Amniotic epithelial cell (primary cell): ENCODE results near the gene IPO9.
A peak's percentile ranks its signal among the peaks of the same experiment; 100 is the strongest.
"Not testable (repeated sequence)": the region's sequence is repeated elsewhere in the genome, so short reads cannot be mapped to it uniquely, and the experiment has no call there.

ENCODE experiments used
- DNase-seq: peaks from one replicate; pipeline ENCODE4 v3.0.0-alpha.2; 2010; ENCODE audit warnings: low read depth

IPO9 gene

DNA sequence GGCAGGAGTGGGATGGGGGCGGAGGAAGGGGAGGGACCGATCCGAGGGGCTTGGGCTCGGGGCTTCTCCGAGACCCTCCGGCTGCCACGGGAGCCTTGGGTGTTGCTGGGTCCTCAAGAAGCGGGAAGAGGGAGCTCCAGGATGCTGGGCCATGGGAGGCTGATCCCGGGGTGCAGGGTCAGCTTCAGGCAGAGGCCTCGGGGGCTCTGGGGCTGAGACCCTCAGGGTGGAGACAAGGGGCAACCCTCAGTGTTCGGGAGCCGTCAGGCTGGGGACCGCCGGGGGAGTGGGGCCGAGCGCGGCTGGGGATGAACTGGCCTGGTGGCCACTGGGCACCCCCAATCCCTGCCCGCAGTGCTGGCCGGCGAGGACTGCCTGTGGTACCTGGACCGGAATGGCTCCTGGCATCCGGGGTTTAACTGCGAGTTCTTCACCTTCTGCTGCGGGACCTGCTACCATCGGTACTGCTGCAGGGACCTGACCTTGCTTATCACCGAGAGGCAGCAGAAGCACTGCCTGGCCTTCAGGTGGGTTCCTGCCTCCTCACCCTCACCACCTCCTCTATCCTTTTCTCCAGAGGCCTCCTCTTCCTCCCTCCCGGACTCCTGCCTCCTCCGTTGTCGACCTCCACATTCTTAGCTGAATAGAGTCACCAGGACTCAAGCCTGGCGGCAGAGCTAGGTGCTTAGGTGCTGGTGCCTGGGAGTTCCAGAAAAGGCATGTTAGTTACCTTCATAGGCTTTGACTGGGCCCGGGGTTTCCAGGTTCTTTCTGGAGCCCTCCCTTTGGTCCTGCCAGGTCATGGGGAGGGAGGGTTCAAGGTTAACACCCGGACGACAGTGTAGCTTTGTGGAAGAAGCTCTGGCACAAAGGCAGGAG, 60.4 kb downstream of the IPO9 start:
- DNase-seq, result no peak

DNA sequence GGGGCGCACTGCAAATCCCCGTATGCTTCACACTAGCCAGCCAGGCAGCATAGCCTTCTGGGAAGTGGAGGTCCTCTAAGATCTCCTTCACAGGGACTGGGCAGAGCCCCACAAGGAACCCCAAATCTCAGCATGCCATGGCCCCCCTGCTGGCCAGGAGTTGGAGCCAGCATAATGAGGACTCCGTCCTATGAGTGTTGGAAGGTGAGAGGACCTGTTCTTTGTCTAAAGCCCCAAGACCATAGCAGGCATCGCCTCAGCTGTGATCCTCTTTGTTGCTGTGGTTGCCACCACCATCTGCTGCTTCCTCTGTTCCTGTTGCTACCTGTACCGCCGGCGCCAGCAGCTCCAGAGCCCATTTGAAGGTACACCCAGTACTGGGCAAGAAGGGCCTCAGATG, 61.3 kb downstream of the IPO9 start:
- DNase-seq, result no peak

DNA sequence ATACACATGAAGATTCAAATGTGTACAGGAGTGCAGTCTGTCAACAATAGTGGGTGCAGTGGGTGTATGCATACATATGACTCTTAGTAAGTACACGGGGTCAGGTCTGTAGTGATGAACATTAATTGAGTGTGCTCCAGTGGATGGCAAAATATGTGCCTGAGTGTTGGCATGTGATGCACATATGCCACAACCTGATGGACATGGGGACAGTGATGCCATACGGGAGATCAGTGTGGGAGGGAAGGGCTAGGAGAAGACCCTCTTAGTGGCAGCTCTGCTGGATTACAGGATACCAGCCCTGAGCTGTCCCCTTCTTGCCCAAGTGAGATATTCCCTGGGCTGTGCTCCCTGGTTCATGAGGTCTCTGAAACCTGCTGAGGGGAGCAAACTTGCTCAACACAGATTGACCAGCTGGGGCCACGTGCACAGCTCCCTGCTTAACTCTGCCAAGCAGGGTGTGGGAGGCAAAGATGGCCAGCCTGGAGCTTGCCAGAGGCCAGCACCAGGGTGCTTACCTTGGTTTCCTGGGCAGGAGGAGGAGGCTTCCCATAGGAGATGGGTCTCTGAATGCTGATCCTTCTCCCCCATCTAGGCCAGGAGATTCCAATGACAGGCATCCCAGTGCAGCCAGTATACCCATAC, 62.0 kb downstream of the IPO9 start:
- DNase-seq, result no peak

DNA sequence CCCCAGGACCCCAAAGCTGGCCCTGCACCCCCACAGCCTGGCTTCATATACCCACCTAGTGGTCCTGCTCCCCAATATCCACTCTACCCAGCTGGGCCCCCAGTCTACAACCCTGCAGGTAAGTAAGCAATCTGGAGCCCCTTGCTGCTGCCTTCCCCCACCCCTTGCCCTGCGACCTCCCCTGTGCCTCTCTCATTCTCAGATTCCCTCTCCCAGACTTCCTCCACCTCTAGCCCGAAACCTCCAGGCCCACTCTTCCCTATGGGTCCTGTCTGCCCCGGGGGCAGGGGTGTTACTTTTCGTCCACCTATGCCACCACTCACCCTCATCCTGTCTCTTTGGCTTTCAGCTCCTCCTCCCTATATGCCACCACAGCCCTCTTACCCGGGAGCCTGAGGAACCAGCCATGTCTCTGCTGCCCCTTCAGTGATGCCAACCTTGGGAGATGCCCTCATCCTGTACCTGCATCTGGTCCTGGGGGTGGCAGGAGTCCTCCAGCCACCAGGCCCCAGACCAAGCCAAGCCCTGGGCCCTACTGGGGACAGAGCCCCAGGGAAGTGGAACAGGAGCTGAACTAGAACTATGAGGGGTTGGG, 62.6 kb downstream of the IPO9 start:
- DNase-seq, result no peak

DNA sequence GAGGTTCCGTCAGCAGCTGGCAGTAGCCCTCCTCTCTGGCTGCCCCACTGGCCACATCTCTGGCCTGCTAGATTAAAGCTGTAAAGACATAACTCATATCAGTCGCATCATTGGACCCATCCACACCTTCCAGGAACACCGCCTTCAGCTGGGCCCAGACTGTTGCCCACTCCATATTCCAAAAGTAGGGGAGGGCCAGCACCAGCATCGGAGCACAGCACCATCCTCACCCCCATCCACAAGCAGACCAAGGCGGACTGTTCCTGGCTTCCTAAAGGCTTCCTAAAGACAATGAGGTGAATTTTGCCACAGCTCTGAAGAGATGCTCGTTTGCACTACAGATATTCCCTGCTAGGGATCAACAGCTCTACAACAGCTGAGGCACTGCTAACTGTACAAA, 63.3 kb downstream of the IPO9 start:
- no peak for DNase-seq

DNA sequence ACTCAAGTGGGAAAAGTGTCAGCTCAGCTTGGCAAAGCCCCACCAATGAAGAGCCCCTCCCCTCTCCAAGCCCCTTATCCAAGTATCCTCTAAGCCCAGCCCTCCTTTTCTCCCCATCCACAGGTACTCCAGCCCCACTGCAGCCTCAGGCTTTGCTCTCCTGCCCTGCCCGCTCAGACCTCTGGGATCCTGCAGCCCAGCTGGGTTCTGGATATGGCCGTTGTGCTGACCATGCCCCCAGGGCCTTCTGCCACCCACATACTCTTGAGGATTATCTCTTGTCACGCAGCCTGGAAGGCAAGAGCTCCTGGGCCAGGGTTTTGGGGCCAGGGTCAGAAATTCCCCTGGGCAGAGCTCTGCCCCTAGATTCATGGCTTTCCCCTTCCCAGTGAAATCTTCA, 64.5 kb downstream of the IPO9 start:
- no peak for DNase-seq

DNA sequence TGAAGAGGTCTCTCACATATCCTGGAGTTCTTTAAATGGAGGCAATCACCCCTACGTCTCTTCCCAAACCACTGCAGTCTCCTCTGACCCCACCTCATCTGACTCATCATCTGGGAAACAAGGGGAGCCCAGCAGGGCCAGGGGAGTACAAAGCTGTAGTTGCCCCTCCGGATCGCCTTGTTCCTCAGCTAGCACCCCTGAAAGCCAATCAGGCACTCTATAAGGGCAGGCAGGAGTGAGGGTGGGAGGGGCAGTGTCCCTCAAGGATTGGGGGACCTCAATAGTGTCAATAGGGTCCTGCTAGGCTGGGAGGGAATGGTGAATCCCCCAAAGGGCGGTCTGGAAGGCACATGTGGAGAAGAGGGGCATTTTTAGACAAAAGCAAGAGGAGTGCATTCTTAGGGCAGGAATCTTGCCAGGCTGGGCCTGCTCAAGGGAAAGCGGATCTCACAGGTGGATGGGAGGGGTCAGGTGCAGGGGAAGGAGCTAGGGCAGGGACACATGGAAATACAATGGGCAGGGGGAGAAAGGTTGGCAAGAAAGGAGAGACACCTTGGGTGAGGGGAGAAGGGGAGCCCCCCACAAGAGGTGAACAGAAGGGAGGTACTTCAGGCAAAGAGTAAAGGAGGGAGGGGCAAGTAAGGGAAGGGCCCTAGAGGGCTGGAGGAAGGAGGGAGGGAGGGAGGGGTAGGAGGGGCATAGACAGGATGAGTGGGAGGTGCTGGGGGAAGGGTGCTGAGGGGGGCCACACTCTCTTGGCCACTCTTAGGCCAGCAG, 65.6 kb downstream of the IPO9 start:
- no peak for DNase-seq

DNA sequence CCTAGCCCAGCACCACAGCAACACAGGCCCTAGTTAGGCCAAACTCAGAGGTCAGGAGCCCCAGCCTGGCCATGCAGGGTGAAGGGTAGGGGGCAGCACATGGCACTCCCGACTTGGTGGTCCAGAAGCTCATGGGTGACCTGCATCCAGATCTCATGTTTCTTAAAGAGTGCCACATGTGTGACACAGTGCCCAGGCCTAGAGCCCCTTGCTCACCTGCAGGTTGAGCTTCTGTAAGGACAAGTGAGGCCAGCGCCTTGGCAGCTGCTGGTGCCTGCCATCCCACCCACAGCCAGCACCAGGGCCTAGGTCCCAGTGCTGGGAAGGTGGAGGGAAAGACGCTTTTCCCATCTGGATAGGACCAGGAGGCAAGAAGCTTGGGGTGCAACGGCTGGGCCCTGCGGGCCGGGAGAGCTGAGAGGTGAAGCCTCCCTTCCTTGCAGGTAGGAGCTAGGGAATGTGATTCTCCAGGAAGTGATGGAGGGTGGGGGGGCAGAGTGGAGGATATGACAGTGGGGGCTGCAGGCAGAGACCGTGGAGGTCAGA, 66.2 kb downstream of the IPO9 start:
- DNase-seq, result no peak

DNA sequence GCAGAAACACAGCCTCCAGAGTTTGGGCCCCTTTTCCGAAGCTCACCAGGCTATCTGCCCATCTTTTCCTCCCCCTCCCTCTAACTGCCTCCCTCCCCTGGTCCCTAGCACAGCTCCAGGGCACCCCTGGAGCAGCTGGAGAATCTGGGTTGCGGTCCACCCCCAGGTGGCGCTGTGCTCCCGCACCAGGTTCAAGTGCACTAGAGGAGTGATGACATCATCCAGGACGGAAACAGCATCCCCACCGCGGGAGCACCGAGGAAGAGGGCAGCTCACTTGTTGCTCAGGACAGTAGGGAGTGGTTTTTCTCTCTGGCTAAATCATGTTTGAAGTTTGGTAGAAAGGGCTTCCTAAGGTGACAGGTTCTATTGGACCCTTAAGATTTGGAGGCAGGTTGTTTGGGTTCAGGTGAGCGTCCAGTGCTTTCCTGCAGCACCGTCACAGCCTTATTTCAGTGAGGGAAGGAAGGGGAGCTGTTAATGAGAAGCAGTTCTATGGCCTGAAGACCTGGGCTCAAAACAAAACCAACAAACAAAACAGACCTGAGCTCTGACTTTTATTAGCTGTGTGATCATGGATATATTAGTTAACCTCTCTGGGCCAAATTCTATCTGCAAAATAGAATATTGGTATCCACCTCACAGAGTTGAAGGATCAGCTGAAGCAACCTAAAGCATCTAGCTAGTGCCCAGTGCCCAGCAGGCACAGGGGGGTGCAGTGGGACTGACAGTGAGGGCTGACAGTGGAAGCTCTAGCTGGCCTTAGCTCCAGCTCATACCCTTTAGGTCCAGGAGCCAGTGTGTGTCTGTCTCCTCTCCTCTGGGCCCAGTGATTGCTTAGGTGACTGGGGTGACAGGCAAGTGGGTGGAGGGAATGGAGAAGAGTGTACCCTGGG, 67.2 kb downstream of the IPO9 start:
- peak; percentile 85 for DNase-seq

DNA sequence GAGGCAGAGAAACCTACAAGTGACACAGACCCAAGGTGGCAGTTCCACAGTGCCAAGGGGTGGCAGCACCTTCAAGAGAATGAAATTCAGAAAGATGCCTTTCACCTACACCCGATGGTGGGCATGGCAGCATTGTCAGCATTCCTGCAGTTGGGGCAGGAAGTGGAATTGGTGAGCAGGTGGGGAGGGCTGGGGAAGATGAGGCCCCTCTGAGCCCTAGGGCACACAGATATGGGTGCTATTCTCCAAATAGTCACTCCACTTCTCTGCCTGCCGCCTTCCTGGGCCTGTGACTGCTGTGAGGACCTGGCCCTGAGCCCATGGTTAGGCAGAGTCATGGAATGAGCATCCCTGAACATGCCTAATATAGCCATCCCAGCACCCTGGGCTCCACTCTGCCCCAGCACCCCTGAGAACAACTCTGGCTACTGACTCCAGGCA, 68.0 kb downstream of the IPO9 start:
- no peak for DNase-seq

DNA sequence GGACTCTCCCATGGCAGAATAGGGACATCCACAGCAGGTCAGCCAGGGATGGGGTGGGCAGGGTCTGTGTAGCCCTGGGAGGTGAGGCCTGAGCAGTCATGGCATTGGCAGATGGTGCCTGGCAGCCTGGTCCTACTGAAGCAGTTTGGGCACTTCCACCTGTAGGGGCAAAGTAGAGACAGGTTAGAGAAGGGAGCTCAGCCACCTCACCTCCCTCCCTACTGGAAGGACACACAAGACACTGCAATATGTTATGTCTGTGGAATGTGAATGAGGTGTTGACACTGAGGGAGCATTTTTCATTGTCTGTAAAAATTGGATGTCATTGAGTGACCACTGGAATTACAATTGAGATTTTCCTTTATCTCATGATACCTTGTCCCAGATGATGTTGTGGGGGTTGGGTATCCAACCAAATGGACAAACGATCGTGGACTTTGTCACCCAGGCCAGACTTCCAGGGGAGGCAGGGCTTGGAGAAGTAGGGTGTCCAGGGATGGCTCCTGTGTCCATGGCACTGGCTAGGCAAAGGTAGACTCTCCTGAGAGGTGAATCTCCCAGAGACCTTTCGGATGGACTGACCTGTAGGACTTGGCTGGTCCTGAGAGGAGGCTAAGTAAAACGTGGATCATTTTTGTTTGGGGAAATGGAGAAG, 69.4 kb downstream of the IPO9 start:
- no peak for DNase-seq

DNA sequence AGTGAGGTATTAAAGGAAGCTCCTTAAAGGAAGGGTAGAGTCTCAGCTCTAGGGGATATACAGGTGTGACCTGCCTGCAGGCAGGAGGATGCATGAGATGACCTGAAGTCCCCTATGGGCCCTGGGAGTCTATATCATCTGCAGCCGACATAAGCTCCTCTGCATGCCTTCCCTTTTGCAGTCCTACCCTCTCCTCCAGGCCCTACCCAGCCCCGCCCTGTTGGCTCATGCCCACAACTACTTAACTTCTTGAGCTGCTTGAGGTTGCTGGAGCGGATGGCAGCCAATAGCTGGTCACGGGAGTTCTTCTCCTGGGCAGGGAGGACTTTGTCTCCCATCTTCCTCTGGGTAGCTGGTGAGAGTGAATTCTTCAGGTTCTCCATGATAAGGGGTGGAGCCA, 70.0 kb downstream of the IPO9 start:
- no peak for DNase-seq

DNA sequence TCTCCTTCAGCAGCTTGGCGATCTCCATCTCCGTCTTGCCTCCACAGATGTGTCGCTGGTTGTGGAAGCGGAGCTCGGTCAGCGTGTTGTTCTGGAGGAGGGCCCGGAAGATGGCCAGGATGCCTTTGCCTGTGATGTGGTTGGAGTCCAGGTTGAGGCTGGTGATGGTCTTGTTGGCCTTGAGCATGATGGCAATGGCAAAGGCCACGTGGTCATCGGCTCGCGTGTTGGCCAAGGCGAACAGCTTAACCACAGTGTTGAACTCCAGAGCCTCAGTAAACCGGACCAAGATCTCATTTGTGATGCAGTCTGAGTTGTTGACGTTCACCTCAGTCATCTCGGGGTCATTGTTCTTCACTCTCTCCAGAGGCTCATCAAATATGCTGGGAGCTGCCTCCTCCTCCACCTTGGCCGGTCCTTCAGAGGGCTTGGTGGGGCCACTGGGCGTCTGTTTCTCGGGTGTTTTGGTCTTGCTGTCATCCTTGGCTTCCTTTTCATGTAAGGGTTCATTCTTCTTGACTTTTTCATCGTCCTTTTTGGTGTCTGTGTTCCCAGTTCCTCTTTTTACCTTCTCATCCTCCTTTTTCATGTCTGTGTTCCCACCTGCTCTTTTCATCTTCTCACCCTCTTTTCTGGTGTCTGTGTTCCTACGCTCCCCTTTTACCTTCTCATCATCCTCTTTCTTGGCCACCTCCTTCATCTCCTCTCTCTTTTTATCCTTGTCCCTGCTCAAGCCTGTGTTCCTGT, 70.9 kb downstream of the IPO9 start:
- no peak for DNase-seq

DNA sequence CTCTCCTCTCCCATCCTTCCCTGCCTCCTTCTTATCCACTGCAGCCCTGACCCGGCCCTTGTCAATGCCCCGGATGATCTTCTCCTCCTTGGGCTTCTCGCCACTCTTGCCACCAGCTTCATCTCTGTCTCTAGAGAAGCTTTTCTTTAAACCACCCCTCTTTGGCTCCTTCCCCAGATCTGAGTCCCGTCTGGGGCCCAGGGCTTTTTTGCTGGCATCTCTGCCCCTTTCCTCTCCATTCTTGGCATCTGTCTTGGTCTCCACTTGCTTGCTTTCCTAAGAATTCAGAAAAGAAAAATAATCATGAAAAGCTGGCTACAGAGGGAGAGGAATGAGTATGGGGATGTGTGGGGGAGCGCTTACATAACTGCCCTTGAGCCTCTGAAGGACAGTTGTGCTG, 71.5 kb downstream of the IPO9 start:
- no peak for DNase-seq

DNA sequence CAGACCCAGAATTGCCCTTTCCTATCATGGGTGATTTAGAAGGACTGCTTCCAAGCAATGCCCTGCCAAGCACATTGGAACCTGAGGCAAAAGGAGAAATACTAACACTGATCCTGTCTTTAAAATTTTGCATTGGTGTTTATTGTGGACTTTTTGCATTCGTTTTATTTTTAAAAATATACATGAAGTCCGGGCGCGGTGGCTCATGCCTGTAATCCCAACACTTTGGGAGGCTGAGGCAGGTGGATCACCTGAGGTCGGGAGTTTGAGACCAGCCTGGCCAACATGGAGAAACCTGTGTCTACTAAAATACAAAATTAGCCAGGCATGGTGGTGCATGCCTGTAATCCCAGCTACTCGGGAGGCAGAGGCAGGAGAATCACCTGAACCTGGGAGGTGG, 72.1 kb downstream of the IPO9 start:
- DNase-seq, result not testable (repeated sequence)

DNA sequence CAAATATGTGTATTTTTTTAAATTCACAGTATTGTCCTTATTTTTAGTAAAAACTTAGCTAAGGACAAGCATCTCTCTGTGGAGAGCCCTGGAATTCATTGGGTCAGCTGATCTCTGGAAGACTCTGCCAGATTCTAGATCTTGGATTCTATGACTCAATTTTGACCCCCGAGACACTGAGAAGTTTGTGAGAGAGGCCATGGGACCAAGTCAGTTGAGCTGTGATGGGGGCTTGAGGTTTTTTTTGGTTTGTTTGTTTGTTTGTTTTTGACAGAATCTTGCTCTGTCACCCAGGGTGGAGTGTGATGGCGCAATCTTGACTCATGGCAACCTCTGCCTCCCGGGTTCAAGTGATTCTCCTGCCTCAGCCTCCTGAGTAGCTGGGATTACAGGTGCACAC, 73.2 kb downstream of the IPO9 start:
- peak; percentile 46 for DNase-seq

DNA sequence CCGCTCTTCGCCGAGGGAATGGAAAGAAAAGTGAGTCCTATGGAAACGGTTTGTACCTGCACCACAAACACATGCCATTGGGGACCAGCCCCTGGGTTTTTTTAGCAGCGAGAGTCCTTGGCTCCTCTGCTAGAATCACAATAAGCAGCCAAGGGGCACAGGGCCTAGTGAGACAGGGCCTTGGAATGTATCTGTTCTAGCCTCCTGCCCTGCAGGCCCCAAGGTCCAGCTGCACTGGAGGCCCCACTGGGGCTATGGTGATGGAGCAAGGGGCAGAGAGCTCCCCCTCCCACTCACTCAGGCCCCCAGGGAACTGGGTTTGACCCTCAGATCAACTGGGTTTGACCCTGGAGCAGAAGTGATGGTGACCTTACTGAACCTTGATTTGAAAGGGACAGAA, 74.2 kb downstream of the IPO9 start:
- DNase-seq, result peak; percentile 62

DNA sequence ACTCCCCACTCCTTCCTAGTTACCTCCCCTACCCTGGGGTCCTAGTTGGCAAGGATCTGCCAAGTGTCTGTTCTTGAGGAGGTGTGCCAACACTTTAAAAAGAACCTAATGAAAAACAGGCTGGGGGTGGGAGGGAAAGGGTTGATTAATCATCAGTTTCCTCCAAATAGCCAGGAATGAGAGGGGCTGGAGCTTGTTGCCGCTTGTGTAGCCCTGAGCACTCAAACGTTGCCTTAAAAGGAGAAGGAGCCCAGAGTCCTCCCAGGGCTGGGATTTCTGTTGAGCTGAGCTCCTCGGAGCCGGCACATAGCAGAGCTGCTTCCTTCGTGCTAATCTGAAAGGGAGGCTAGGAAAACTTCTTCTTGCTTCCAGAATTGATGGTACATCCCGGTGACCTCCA, 75.6 kb downstream of the IPO9 start:
- DNase-seq, result peak; percentile 87

DNA sequence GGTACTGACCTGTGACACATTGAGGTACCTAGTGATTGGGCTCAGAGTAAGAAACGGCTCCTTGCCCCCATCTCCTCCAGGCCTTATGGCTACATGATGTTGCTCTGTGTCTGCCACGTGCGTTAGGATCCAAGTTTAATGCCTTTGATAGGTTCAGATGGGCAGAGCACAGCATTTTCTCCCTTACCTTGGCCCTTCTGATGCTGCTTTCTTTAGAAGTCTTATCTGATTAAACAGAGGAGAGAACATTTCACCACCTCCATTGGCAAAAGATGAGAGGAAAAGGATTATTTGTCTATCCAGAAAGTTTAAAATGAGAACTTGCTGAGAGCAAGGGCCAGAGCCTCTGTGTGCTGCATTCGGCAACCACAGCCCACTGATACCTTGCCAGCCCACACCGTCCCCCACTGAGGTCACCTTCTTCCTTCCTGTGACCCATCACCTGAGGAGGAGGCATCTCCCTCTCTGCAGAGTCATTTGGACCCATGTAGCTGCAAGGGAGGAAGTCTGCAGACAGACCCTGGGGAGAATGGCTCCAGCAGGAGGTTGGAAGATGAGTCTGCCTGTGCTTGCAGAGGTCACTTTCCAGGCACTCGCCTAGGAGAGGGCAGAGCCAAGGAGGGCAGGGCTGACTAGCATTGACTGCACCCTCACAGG, 76.4 kb downstream of the IPO9 start:
- no peak for DNase-seq
